AG09319 (cell line): Measurements from ENCODE around the gene CELF2.

ENCODE experiments used
- DNase-seq: peaks from one replicate; pipeline ENCODE4 v3.0.0-alpha.2; 2010; ENCODE audit warnings: low read depth; ENCODE audit errors: extremely low read depth
- CTCF ChIP-seq: IDR thresholded peaks from 2 replicates; pipeline ENCODE4 v1.5.1; 2011; ENCODE audit warnings: low read depth, mild to moderate bottlenecking, inconsistent platforms, low read length, moderate library complexity

Gene CELF2

GRCh38 chr10:11163780-11164550, 146.3 kb downstream of the CELF2 start:
- no peak for DNase-seq
- TF ChIP-seq CTCF, result no peak

GRCh38 chr10:11164551-11164802, 146.8 kb downstream of the CELF2 start:
- no peak for TF ChIP-seq CTCF
- DNase-seq, result no peak

GRCh38 chr10:11164803-11165590, 147.3 kb downstream of the CELF2 start:
- DNase-seq, result peak; percentile 23
- no peak for TF ChIP-seq CTCF

GRCh38 chr10:11165591-11166543, 148.2 kb downstream of the CELF2 start:
- TF ChIP-seq CTCF, result peak; percentile 27
- DNase-seq, result no peak

- no peak for DNase-seq
- TF ChIP-seq CTCF, result no peak
Measured at GRCh38 chr10:11166550-11166949, 148.9 kb downstream of the CELF2 start.

- no peak for DNase-seq
- no peak for TF ChIP-seq CTCF
Measured at GRCh38 chr10:11167233-11167966, 149.7 kb downstream of the CELF2 start.
